RWPE2 (cell line): Measurements from ENCODE around the gene OR6K3.
"Not testable (repeated sequence)": the region's sequence is repeated elsewhere in the genome, so short reads cannot be mapped to it uniquely, and the experiment has no call there.

ENCODE experiments used
- ATAC-seq: fragments of 200-7000 bp; cut with Tn5 transposase; 3 replicates; pipeline ENCODE4 v1.9.1; 2021; ENCODE audit warnings: low read depth
- DNase-seq: peaks from one replicate; pipeline ENCODE4 v3.0.0-alpha.2; 2020; ENCODE audit warnings: low spot score
- H3K27ac ChIP-seq: fragments of 450-650 bp; 2 replicates; pipeline ENCODE4 v1.5.1; 2017; ENCODE audit warnings: mild to moderate bottlenecking; ENCODE audit not compliant: poor library complexity, severe bottlenecking
- H3K27me3 ChIP-seq: fragments of 250-450 bp; sonication (Bioruptor Pico); 2 replicates; pipeline ENCODE4 v1.5.1; 2021; ENCODE audit warnings: mild to moderate bottlenecking, moderate library complexity; ENCODE audit not compliant: insufficient read depth, poor library complexity, severe bottlenecking
- H3K36me3 ChIP-seq: fragments of 250-450 bp; sonication (Bioruptor Pico); 2 replicates; pipeline ENCODE4 v1.5.1; 2020; ENCODE audit warnings: low read depth, mild to moderate bottlenecking, moderate library complexity
- H3K4me1 ChIP-seq: fragments of 250-450 bp; sonication (Bioruptor Pico); 2 replicates; pipeline ENCODE4 v1.5.1; 2021; ENCODE audit warnings: mild to moderate bottlenecking, moderate library complexity; ENCODE audit not compliant: insufficient read depth, poor library complexity, severe bottlenecking
- H3K4me3 ChIP-seq: fragments of 250-450 bp; sonication (Bioruptor Pico); 2 replicates; pipeline ENCODE4 v1.5.1; 2021; ENCODE audit warnings: mild to moderate bottlenecking, moderate library complexity; ENCODE audit not compliant: severe bottlenecking
- H3K9me3 ChIP-seq: fragments of 250-450 bp; sonication (Bioruptor Pico); 2 replicates; pipeline ENCODE4 v1.5.1; 2021; ENCODE audit warnings: mild to moderate bottlenecking, moderate library complexity; ENCODE audit not compliant: severe bottlenecking
- TF ChIP-seq, protein P1 (sequence below): fragments of 450-650 bp; IDR thresholded peaks from one replicate; pipeline ENCODE4 v1.5.1; 2017; ENCODE audit warnings: mild to moderate bottlenecking, moderate library complexity; ENCODE audit not compliant: poor library complexity, severe bottlenecking

OR6K3 gene

DNA sequence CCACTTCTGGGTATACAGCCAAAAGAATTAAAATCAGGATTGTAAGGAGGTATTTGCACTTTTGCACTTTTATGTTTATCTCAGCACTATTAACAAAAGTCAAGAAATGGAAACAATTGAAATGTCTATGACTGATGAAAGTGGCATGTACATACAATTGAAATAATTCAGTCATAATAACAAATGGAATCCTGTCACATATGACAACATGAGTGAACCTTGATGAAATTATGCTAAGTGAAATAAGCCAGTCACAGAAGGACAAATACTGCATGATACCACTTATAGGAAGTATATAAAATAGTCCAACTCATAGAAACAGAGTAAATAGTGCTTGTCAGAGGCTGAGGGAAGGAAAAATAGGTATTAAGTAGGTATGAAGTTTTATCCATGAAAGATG, 30.6 kb downstream of the OR6K3 start:
- no peak overlapping the region for H3K4me3 ChIP-seq
- ATAC-seq (no peak), DNase-seq (no peak)
- no peaks in the 10 kb centered on the region for H3K36me3 ChIP-seq
- H3K27ac ChIP-seq, result no peak overlapping the region
- H3K4me1 ChIP-seq, result no peaks in the 10 kb centered on the region
- TF ChIP-seq, protein P1, sequence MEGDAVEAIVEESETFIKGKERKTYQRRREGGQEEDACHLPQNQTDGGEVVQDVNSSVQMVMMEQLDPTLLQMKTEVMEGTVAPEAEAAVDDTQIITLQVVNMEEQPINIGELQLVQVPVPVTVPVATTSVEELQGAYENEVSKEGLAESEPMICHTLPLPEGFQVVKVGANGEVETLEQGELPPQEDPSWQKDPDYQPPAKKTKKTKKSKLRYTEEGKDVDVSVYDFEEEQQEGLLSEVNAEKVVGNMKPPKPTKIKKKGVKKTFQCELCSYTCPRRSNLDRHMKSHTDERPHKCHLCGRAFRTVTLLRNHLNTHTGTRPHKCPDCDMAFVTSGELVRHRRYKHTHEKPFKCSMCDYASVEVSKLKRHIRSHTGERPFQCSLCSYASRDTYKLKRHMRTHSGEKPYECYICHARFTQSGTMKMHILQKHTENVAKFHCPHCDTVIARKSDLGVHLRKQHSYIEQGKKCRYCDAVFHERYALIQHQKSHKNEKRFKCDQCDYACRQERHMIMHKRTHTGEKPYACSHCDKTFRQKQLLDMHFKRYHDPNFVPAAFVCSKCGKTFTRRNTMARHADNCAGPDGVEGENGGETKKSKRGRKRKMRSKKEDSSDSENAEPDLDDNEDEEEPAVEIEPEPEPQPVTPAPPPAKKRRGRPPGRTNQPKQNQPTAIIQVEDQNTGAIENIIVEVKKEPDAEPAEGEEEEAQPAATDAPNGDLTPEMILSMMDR, result no peak
- H3K27me3 ChIP-seq, result peaks cover 5% of the 10 kb centered on the region
- H3K9me3 ChIP-seq, result no peaks in the 10 kb centered on the region

DNA sequence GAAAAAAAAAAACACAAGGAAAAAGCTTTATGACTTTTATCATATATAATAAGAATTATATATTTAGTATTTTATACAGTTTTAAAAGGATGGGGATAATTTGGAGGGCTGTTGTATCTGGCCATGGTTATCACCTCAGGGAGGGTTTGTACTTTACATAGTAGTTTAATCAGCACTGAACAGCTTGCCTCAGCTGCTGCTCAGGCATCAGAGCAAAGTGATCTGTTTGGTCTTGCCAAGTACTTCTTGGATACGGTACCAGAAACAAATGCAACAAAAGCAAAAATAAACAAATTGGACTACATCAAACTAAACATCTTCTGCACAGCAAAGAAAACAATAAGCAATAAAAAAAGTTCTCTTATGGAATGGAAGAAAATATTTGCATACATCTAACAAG, 31.4 kb downstream of the OR6K3 start:
- no peak for ATAC-seq
- Histone ChIP-seq H3K4me3 (no peak overlapping the region), H3K27ac (no peak overlapping the region), H3K36me3 (no peaks in the 10 kb centered on the region), H3K4me1 (no peaks in the 10 kb centered on the region), H3K9me3 (no peaks in the 10 kb centered on the region), H3K27me3 (peaks cover 5% of the 10 kb centered on the region)
- no peak for DNase-seq
- TF ChIP-seq, protein P1, result no peak

DNA sequence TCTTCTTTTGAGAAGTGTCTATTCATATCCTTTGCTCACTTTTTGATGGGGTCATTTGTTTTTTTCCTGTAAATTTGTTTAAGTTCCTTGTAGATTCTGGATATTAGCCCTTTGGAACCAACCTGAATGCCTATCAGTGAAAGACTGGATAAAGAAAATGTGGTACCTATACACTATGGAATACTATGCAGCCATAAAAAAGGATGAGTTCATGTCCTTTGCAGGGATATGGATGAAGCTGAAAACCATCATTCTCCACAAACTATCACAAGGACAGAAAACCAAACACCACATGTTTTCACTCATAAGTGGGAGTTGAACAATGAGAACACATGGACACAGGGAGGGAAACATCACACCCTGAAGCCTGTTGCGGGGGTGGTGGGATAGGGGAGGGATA, 32.2 kb downstream of the OR6K3 start:
- not testable (repeated sequence) for DNase-seq, H3K27me3 ChIP-seq, H3K36me3 ChIP-seq, H3K9me3 ChIP-seq, ATAC-seq, H3K4me3 ChIP-seq, H3K4me1 ChIP-seq, H3K27ac ChIP-seq

DNA sequence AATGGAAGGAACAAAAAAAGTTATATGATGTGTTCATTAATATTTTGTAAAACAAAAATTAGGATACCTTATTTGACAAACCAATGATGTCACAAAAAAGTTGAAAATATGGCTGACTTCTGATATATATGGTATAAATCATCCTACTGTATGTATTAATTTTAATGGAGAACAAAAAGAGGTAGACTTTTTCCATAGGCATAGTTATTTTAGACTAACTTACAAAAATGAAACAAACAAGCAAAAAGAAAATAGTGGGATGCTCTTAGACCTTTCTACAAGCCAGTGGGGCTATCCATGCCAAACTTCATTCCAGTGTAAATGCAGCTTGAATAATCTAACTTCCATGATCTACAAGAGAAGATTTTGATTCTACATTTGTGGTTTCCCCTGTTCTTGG, 33.5 kb downstream of the OR6K3 start:
- Histone ChIP-seq H3K9me3 (no peaks in the 10 kb centered on the region), H3K27ac (no peak overlapping the region), H3K27me3 (peaks cover 5% of the 10 kb centered on the region), H3K4me1 (no peaks in the 10 kb centered on the region), H3K36me3 (no peaks in the 10 kb centered on the region), H3K4me3 (no peak overlapping the region)
- no peak for ATAC-seq
- DNase-seq, result no peak
- TF ChIP-seq, protein P1, result no peak

DNA sequence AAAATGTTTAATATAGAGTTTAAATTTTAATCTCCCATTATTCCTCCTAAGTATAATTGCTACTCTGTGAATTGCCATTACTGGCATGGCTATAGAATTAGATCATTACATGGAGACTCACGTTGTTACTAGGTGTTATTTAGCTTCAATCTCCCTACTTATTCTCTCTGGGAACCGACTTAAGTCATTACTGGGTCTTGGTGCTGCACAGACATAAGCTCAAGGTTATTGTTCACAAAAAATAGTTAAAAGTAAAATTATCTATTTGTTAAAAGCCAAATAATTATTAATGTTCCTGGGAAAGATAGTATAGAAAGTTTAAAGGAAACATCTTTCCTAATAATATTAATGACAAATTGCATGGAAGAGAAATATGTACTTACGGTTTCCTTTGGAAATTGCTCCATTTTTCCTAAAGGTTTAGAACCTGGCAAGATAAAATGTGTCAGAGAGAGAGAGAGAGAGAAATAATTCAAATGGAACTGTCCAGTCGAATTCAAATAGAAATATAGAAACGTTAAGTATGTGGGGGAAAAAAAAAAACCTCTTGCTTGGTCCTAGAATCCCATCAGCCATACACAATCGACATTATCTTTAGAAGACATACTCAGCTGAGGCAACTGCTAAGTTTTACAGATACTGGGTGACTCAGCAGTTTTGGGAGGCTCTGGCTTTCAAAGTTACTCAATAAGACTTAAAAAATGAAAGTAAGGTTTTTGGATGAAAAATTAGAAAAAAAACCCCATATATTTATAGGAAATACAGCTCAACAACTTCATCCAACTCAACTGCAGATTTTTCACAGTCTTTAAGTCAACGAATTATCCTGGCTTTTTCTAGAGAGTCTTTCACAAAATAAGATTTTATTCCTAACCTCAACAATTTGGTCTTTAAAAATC, 34.2 kb downstream of the OR6K3 start, which contains the start of gene SPTA1:
Gene SPTA1, minus strand, starts transcription at position 605 of the 899 bp plus-strand sequence. Its CDS starts 198 bp downstream, at position 407.
- Histone ChIP-seq H3K9me3 (no peaks in the 10 kb centered on the region), H3K4me1 (no peaks in the 10 kb centered on the region), H3K4me3 (no peak within 1 kb of the TSS), H3K27me3 (peaks cover 5% of the 10 kb centered on the region), H3K27ac (no peak within 1 kb of the TSS), H3K36me3 (no peaks in the 10 kb centered on the region)
- TF ChIP-seq, protein P1, result no peak
- ATAC-seq, result no peak
- no peak for DNase-seq
